Stimulated activated naive CD8-positive, alpha-beta T cell treated with anti-CD3 and anti-CD28 coated beads, Interleukin-15, Interleukin-2, amounts not matched to agents 100 ng/mL and 50 ng/mL, for 24 hours (primary cell): Measurements from ENCODE around the gene CFAP58.

ENCODE experiments used
- H3K27ac Mint-ChIP-seq: one replicate; pipeline ENCODE4 v1.8.0; 2021; ENCODE audit warnings: mild to moderate bottlenecking, mixed read lengths
- H3K27me3 Mint-ChIP-seq: one replicate; pipeline ENCODE4 v1.8.0; 2021; ENCODE audit warnings: mixed read lengths
- H3K36me3 Mint-ChIP-seq: one replicate; pipeline ENCODE4 v1.8.0; 2021; ENCODE audit warnings: low read depth, mixed read lengths
- H3K4me1 Mint-ChIP-seq: one replicate; pipeline ENCODE4 v1.8.0; 2021; ENCODE audit warnings: low read depth, mixed read lengths
- H3K4me3 Mint-ChIP-seq: one replicate; pipeline ENCODE4 v1.8.0; 2021; ENCODE audit warnings: mild to moderate bottlenecking, mixed read lengths
- H3K9me3 Mint-ChIP-seq: one replicate; pipeline ENCODE4 v1.8.0; 2021; ENCODE audit warnings: mixed read lengths

Gene CFAP58

DNA sequence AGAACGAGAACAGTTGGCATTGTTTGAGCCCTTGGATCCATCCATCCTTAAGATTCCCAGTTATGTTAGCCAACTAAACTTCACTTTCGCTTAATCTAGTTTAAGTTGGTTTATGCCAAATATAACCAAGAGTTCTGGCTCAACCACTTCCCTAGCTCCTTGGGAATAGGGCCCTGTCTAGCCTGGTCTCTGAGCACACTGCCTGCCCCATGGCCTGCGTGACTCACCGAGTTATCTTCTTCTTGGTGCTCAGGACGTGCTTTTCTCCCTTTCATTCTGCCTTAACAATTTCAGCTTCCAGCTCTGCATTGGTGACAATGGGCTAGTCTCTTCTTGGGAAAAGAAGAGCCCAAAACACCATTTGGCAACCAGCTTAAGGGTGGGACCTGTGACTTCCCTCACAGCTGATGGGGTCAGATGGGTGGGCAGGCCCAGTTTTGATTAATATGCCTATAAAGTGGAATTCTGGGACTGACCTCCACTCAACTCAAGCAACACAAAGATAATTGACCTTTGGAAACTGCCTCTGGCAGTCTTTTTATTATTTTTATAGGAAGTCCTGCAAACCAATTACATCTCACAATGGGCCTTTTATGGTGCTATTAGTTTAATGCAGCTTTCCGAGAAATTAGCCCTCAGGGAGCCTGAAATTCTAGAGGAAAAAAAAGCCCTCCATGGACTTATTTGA, 126.4 kb downstream of the CFAP58 start:
- no peaks in the 10 kb centered on the region for H3K9me3 Mint-ChIP-seq
- peaks cover 3% of the 10 kb centered on the region for H3K27me3 Mint-ChIP-seq
- no peak overlapping the region for H3K27ac Mint-ChIP-seq
- no peaks in the 10 kb centered on the region for H3K36me3 Mint-ChIP-seq
- H3K4me1 Mint-ChIP-seq, result no peaks in the 10 kb centered on the region
- H3K4me3 Mint-ChIP-seq, result no peak overlapping the region

DNA sequence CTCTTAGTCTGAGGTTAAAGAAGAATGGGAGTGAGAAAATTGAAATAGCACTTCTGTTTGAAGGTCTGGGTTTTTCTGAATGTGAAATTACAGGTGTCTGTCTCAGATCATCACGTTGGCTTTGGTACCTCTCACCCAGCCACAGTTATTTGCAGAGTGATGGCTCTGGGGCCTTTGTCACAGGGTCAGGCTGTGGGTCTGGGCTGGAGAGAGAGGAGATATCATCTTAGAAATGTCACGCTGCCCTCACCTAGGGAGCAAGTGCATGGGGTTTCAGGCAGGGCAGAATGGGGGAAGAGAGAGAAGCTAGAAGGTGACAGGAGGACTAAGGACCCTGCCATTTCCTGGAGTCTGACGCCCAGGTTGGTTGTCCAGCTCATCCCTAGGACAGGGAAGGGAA, 127.2 kb downstream of the CFAP58 start:
- Mint-ChIP-seq H3K4me1 (no peaks in the 10 kb centered on the region), H3K27ac (no peak overlapping the region), H3K4me3 (no peak overlapping the region), H3K9me3 (no peaks in the 10 kb centered on the region), H3K36me3 (no peaks in the 10 kb centered on the region), H3K27me3 (peaks cover 3% of the 10 kb centered on the region)

DNA sequence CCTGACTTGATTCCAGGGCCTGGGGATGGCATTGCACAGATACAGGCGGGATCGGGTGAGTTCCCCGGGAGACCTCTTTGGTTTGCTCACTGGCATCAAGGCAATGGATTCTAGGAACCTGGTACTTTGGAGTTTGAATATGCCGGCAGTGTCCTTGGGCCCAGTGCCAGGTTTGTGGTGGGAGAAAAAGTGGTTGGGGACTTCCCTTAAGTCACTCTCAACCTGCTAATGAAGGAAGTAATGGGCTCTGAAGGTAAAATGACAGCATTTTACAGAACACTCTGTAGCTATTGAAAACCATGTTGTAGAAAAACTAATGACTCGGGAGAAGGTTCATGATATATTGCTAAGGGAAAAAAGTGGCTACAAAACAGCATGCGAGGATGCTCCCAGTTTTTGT, 129.9 kb downstream of the CFAP58 start:
- Mint-ChIP-seq H3K27me3 (peaks cover 4% of the 10 kb centered on the region), H3K27ac (no peak overlapping the region), H3K4me3 (no peak overlapping the region), H3K4me1 (no peaks in the 10 kb centered on the region), H3K9me3 (no peaks in the 10 kb centered on the region), H3K36me3 (no peaks in the 10 kb centered on the region)

DNA sequence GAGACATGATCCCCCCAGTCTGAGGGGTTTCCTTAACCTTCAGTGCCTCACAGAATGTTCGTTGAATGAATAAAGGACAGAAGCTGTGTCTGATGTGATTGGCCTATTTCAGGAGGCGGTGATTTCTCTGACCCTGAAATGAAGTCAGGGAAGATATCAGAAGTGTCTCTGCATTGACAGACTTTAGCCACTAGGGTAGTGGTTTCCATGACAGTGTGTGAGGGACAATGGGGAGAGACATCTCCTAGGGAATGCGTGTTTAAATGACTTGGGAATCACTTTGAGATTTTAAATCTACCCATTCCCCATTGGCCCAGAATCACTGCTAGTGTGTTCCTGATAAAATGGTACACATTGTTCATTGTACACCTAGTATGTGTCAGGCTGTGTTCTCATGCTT, 132.0 kb downstream of the CFAP58 start:
- Mint-ChIP-seq H3K4me1 (no peaks in the 10 kb centered on the region), H3K4me3 (no peak overlapping the region), H3K27ac (no peak overlapping the region), H3K9me3 (no peaks in the 10 kb centered on the region), H3K36me3 (no peaks in the 10 kb centered on the region), H3K27me3 (peaks cover 4% of the 10 kb centered on the region)

DNA sequence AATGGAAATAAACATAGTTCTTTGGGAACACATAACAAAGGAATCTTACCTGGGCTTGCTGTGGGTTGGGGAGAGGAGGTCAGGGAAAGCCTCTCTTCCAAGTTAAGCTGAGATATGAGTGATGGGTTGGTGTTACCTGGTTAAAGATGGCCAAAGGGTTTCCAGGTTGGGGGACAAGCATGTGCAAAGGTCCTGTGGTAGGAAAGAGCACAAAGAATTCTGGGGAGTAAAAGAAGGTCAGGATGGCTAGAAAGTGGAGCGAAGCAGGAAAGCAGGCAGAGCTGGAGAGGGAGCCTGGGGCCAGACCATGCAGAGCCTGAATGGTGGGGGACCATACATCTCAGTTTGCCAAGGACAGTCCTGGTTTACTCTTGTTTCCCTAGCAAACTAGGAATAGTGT, 133.2 kb downstream of the CFAP58 start:
- Mint-ChIP-seq H3K9me3 (no peaks in the 10 kb centered on the region), H3K27me3 (peaks cover 4% of the 10 kb centered on the region), H3K36me3 (no peaks in the 10 kb centered on the region), H3K4me1 (no peaks in the 10 kb centered on the region), H3K27ac (no peak overlapping the region), H3K4me3 (no peak overlapping the region)

DNA sequence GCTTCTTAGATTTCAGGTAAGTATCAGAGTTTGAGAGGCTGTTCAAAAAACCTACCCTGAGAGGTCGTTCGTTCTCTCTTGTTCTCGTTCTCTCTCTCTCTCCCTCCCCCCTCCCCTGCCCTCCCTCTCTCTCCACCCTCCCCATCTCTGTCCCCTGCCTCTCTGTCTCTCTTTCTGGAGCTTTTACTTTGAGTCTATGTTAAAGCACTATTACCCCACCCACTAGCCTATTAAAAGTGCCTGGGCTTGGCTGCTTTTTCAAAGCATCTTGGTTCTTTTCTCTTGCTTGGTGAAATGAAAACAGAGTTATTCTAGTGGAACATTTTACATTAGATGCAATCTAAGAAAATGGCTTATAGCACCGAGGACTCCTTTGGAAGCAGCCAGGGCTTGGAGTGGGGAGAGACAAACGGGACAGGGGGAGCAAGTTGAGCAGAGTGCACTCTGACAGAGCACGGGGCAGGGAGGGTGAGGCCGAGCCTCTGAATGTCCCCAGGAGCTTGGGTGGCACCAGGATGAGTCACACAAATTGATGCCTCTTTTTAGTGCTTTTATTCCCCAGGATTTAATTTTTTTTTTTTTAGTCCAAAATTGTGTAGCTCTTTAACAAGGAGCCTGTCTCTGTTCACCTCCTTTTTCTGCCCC, 134.3 kb downstream of the CFAP58 start:
- no peak overlapping the region for H3K27ac Mint-ChIP-seq
- no peaks in the 10 kb centered on the region for H3K9me3 Mint-ChIP-seq
- H3K27me3 Mint-ChIP-seq, result peaks cover 9% of the 10 kb centered on the region
- H3K4me3 Mint-ChIP-seq, result no peak overlapping the region
- no peaks in the 10 kb centered on the region for H3K36me3 Mint-ChIP-seq
- H3K4me1 Mint-ChIP-seq, result no peaks in the 10 kb centered on the region

DNA sequence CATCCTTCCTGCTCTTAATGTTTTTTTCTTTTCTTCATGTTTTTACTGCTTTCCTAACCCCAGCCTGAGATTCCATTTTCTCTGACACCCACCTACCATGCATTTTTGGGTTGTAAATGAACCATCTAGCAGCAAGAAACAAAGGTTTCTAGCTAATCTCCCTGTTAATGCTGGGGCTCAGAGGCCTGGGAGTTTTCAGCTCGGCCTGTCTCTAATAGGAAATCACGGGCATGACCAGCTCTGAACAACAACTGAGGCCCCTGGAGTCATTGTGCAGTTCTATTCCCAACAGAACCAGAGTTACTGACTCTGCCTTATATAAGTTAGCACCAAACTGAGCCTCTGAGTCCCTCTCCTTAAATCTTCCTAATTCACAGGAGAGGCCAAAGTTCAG, 134.8 kb downstream of the CFAP58 start:
- Mint-ChIP-seq H3K4me3 (no peak overlapping the region), H3K27ac (no peak overlapping the region), H3K9me3 (no peaks in the 10 kb centered on the region)

DNA sequence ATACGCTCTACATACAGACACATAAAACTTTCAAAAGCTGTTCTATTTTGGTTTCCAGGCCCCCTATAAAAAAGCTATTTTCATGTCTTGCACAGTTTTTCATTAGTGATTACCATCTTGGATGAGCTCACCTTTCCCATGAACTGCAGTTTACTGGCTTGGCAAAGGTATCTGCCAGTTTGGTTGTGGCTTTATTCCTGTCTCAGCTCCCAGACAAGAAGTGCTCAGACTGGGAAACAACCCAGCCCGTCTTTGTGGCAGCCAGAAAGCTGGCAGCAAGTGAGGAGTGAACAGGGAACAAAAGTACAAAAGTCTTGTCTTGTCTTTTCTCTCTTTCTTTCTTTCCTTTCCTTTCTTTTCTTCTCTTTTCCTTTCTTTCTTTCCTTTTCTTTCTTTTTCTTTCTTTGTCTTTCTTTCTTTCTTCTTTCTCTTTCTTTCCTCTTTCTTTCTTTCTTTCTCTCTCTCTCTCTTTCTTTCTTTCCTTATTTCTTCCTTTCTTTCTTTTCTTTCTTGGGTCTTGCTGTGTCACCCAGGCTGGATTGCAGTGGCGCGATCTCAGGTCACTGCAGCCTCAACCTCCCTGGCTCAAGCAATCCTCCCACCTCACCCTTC, 138.8 kb downstream of the CFAP58 start:
- H3K9me3 Mint-ChIP-seq, result peaks cover 3% of the 10 kb centered on the region
- no peaks in the 10 kb centered on the region for H3K4me1 Mint-ChIP-seq
- H3K27me3 Mint-ChIP-seq, result peaks cover 8% of the 10 kb centered on the region
- H3K27ac Mint-ChIP-seq, result no peak overlapping the region
- no peaks in the 10 kb centered on the region for H3K36me3 Mint-ChIP-seq
- H3K4me3 Mint-ChIP-seq, result no peak overlapping the region

More for the DNA sequence above, 134.8 kb downstream of the CFAP58 start:
- peaks cover 12% of the 10 kb centered on the region for H3K27me3 Mint-ChIP-seq
- H3K36me3 Mint-ChIP-seq, result no peaks in the 10 kb centered on the region
- H3K4me1 Mint-ChIP-seq, result no peaks in the 10 kb centered on the region

DNA sequence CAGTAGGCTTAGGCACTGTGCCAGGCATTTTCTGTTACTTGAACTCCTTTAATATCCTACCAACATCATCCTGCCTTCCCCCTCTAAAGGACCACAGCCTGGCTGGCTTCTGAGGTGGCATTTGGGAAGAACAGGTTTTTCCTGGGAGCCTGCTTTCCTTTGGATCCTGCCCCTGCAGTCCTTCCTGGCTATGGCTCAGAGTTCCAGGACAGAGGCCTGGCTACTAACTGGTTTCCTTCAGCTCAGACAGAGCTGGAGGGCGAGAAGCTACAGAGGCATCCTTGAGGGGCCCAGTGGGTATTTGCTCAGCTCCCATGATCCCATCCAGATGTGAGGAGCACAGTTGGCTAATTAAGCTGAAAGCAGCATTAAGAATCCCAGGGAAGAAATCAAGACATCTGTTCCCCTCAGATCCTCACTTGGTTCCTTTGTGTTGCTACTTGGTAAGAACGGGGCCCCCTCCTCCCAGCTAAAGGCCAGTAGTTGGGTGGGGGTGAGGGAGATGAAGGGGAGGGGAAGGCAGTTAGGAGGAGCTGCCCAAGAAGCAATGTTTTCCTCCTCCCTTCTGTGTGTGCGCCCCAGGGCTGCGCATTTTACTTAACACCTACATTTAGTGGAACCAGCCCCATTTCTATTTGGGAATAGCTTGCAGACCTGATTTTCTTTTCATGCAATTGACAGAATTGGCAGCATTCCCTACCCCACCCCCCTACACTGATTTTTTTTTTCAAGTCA, 144.9 kb downstream of the CFAP58 start:
- peaks cover 3% of the 10 kb centered on the region for H3K9me3 Mint-ChIP-seq
- H3K27ac Mint-ChIP-seq, result no peak overlapping the region
- H3K4me1 Mint-ChIP-seq, result no peaks in the 10 kb centered on the region
- H3K4me3 Mint-ChIP-seq, result no peak overlapping the region
- H3K27me3 Mint-ChIP-seq, result peaks cover 7% of the 10 kb centered on the region
- no peaks in the 10 kb centered on the region for H3K36me3 Mint-ChIP-seq

DNA sequence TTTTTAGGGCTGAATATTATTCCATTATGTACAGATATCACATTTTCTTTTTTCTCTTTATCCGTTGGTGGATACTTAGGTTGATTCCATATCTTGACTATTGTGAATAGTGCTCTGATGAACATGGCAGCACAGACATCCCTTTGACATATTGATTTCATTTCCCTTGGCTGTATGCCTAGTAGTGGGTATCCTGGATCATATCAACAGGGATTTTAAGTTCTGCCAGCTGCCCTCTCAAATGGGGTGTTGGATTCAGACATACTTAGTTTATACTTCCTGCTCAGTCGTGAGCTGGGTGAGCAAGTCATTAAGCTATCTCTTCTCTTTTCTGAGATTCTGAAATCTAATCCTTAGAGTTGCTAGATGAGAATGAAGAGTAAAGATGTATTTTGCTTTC, 147.8 kb downstream of the CFAP58 start:
- Mint-ChIP-seq H3K36me3 (no peaks in the 10 kb centered on the region), H3K9me3 (no peaks in the 10 kb centered on the region), H3K4me3 (no peak overlapping the region), H3K27me3 (peaks cover 7% of the 10 kb centered on the region), H3K4me1 (no peaks in the 10 kb centered on the region), H3K27ac (no peak overlapping the region)

DNA sequence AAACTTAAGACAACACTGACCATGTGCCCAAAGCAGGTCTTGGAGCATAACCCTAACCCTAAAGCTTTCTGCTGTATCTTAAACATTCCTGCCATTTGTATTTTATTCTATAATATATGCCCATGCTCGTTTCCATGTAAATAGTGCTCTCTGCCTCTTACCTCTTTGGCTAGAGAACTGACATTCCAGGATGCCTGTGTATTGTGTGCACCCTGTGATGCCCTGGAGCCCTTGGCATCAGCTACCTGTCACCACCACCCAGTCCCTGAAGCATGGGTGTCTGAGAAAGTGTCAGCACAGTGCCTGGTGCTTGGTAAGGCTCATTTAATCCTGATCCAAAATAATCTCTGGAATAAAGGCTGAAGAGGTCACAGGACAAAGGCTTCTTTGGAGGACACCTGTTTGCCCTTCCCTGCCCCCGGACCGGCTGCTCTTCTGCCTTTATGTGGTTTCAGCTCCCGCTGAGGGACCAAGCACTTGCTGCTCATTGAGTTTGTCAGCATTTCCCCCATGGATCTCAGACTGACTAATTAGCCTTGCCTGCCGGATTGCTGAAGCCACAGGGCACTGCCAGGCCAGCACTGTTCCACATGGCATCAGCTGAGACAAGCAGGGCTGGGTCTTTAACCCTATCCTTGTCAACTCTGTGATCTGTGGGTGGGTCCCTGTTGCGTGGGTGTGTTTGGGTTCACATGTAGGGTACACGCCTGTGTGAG, 148.4 kb downstream of the CFAP58 start:
- no peaks in the 10 kb centered on the region for H3K9me3 Mint-ChIP-seq
- no peaks in the 10 kb centered on the region for H3K4me1 Mint-ChIP-seq
- H3K27me3 Mint-ChIP-seq, result peaks cover 11% of the 10 kb centered on the region
- H3K4me3 Mint-ChIP-seq, result no peak overlapping the region
- no peak overlapping the region for H3K27ac Mint-ChIP-seq
- H3K36me3 Mint-ChIP-seq, result no peaks in the 10 kb centered on the region

DNA sequence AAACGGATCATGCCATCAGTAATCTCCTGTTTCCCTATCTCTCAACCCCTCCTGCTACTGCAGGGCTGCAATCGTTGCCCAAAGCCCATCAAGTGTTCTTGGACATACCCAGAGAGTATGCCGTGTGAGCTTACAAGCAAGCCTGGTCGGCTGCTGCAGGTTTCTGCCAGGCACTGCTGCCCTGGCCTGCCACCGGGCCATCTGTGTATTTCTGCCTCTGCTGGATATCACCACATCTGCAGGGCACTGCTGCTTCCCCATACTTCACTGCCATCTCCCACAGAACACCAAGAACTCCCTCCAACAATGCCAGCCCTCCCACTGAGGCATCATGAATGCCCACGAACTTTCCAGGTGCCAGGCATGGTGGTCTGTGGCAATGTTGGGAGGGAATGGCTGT, 149.3 kb downstream of the CFAP58 start:
- Mint-ChIP-seq H3K4me3 (no peak overlapping the region), H3K9me3 (no peaks in the 10 kb centered on the region), H3K27me3 (peaks cover 11% of the 10 kb centered on the region), H3K4me1 (no peaks in the 10 kb centered on the region), H3K36me3 (no peaks in the 10 kb centered on the region), H3K27ac (no peak overlapping the region)
